Measurements from ENCODE around the gene CA7.

DNA sequence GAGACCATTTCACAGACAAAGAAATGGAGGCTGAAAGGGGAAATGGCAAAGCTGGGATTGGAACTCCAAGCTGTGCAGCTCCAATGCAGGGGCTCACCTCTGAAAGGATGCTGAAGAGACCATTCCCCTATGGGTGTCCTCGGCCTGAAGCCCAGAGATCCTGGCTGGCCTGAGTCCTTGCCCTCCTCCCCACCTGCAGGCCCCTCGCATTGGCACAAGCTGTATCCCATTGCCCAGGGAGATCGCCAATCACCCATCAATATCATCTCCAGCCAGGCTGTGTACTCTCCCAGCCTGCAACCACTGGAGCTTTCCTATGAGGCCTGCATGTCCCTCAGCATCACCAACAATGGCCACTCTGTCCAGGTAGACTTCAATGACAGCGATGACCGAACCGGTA lies 2.6 kb downstream of the CA7 start:
- TF ChIP-seq, protein P1, sequence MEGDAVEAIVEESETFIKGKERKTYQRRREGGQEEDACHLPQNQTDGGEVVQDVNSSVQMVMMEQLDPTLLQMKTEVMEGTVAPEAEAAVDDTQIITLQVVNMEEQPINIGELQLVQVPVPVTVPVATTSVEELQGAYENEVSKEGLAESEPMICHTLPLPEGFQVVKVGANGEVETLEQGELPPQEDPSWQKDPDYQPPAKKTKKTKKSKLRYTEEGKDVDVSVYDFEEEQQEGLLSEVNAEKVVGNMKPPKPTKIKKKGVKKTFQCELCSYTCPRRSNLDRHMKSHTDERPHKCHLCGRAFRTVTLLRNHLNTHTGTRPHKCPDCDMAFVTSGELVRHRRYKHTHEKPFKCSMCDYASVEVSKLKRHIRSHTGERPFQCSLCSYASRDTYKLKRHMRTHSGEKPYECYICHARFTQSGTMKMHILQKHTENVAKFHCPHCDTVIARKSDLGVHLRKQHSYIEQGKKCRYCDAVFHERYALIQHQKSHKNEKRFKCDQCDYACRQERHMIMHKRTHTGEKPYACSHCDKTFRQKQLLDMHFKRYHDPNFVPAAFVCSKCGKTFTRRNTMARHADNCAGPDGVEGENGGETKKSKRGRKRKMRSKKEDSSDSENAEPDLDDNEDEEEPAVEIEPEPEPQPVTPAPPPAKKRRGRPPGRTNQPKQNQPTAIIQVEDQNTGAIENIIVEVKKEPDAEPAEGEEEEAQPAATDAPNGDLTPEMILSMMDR (IDR thresholded peaks at IDR 0.05 in 4 of 5, conservative IDR thresholded peaks at IDR 0.05 in 1 of 5), result no peak
- no peak for TF ChIP-seq POLR2A (IDR thresholded peaks at IDR 0.05)

All from gastrocnemius medialis (tissue), 4 donors.